NCI-H748 (cell line): Measurements from ENCODE around the gene COX6A1.
"Not testable (repeated sequence)": the region's sequence is repeated elsewhere in the genome, so short reads cannot be mapped to it uniquely, and the experiment has no call there.

Source experiments
- DNase-seq: peaks from one replicate; lab custom pipeline; 2025; ENCODE audit not compliant: unreplicated experiment; lab: John Stamatoyannopoulos, UW

COX6A1 gene

DNA sequence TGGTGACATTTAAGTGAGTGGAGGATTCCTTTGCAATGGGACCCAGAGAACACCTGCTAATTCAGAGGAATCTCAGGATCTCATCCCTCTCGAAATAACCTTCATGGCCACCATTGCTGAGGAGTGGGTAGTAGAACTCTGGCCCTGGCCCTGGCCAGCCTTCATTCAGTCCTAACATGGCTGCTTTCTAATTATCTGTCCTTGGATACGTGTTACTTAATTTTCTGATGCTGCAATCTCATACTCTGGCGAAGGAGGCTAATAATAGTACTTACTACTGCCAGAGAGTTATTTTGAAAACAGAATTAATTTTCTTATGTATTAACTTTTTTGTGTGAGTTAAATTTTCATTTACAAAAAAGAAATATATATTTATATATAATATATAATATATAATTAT, 12.1 kb upstream of the COX6A1 start:
- no peak for DNase-seq

DNA sequence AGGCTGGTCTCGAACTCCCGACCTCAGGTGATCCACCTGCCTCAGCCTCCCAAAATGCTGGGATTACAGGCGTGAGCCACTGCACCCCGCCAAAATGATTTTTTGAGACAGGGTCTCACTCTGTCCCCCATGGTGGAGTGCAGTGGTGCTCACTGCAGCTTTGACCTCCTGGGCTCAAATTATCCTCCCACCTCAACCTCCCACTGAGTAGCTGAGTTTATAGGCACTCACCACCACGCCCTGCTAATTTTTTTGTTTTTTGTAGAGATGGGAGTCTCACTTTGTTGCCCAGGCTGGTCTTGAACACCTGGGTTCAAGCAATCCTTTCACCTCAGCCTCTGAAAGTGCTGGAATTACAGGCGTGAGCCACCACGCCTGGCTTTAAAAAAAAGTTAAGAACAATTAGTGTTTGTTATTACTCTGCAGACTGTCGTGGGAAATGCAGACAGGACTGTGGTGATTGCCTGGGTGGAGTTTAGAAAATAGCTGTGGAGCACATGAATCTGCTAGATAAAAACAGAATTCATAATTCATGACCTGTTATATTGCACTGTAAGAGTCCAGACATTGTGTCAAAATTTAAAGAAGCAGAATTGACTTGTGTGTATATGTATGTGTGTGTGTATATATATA, 9.2 kb upstream of the COX6A1 start:
- DNase-seq, result no peak

DNA sequence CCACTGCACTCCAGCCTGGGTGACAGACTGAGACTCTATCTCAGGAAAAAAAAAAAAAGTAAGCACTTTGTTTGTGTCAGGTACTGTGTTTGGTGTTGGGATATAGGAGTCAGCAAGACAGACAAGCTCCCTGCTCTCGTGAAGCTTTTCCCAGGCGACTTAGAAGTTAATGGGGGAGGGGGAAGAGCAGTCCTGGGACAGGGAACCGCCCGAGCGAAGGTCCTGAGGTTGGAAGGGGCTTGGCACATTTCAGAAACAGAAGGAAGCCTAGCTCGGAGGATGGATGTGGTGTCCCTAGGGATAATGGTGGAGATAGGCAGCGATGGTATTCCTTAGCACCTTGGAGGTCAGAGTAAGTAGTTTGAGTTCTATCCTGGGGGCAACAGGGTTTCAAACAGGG, 8.5 kb upstream of the COX6A1 start:
- no peak for DNase-seq

DNA sequence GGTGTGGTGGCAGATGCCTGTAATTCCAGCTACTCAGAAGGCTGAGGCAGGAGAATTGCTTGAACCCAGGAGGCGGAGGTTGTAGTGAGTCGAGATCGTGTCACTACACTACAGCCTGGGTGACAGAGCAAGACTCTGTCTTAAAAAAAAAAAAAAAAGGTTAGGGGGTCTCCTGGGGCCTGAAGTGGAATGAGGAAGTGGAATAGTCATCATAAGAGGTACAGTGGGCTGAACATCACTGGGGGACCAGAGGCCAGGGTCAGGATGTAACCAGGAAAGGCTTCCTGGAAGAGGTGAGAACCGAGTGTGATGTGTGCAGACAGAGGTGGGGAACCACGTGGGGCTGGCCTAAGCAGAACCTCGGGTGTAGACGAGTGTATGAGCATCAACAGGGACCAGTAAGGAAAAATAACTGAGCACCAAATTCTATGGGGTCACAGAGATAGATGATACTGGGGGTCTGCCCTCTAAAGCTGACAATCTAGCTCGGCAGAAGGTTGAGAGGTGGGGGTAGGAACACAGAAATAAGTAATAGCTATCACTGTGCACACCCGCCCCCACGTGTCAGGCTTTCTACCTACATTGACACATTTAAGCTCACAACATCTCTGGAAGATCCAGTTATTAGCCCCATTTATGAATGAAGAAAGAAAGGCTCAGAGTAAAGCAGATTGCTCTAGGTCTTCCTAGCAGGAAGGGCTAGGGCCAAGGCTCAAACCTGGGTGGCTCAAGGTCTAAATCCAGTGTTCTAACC, 5.0 kb upstream of the COX6A1 start:
- DNase-seq, result no peak

DNA sequence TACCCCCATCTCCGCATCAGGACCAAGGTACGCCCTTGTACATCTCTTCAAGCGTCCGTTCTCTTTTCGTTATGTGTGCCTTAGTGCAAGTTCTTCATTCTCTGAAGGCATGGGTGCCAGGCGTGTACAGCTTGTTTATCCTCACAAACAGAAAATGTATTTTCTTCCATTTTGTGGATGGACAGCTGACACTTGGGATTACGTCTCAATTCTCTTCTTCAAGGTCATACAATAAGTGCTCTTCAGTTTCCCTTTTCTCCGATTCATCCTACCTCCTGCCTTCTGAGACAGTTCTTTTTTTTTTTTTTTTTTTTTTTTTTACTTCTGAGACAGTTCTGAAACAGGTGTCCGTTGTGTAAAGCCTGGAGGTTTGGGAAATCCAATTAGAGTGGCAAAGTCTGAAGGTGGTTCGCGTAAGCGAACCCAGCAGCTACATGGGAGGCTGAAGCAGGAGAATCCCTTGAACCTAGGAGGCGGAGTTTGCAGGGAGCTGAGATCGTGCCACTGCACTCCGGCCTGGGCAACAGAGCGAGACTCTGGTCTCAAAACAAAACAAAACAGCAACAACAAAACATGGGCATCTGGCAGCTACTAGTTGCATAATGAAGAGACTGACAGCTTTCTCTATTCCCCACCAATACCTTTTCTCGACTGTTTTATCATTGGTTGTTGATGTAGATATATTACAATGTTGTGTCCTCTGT, 734 bp downstream of the COX6A1 start:
- DNase-seq, result no peak

DNA sequence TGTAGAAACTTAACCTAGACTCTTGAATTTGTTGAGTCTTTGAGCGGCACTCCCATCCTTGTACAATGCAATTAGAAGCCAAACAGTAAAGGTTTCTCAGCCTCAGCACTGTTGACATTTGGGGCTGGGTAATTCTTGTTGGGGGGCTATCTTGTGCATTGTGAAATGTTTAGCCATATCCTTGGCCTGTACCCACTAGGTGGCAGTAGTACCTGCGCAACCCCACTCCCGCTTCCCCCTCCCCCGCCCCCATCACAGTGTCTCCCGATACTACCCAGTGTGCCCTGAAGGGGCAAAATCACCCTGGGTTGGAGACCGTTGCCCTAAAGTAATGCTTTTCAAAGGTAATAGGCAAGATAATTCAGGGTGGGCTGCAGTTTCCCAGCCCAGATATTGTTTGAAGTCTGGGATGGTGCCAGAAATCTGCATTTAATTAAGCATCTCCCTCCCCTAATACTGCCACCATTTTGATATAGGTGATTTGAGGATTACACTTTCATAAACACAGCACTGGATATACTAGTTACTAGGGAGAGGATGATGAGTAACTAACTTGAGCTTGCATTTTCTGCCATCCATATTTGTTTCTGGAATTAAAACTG, 1.8 kb downstream of the COX6A1 start:
- peak; percentile 69 for DNase-seq

DNA sequence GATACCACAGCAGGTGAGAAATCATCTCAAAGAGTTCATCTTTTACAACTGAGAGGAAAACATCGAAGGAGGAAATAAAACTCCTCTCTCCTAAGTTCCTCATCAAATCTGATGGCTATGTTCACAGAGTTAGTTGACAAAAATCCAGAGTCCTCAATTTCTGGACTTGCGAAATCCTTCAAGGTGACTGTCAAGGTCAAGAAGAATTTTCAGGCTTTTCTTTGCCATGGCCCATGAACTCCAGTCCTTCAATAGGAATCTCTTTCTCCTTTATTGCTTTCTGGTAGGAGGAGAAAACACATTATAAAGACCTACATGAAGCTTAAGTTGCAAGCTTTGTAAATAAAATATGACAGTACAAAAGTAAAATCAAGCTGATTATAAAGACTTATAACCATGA, 6.8 kb downstream of the COX6A1 start:
- no peak for DNase-seq

DNA sequence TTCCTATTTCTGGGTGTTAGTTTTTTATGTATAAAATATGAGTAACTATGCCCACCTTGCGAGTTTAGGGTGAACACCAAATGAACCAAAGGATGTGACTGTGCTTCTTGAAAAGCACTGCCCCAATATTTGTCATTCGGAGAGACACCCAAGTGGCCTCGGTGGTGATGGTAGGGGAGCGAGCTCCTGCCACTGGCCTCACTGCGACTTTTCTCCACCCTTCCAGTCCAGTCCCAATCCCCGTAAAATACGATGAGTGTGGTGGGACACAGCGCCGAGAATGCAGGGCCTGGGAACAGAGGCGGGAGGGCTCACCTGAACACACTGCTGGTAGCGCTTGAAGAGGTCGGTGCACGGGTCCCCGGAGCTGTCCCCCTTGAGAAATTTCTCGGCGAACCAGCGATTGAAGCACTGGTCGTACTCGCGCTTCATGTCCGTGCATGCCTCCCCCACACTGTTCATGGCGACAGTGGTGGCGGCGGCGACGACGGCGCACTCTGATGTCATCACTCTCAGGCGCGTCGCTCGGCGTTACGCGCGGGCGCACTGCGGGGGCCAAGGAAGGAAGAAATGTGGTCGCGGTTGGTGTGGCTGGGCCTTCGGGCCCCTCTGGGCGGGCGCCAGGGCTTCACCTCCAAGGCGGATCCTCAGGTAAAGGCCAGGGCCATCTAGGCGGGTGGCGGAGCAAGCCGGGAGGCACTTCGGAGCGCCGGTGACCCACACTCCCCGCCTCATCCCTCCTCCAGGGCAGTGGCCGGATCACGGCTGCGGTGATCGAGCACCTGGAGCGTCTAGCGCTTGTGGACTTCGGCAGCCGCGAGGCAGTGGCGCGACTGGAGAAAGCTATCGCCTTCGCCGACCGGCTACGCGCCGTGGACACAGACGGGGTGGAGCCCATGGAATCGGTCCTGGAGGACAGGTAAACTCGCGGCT, 8.3 kb downstream of the COX6A1 start, which contains the start of the genes GATC and TRIAP1:
Gene GATC (plus strand): TSS at position 534 of the 933 bp plus-strand sequence. CDS start 37 bp downstream, at position 571.
Gene TRIAP1 (minus strand): TSS at position 474 of the 933 bp plus-strand sequence. CDS start 12 bp downstream, at position 462.
- peak; percentile 87 for DNase-seq

DNA sequence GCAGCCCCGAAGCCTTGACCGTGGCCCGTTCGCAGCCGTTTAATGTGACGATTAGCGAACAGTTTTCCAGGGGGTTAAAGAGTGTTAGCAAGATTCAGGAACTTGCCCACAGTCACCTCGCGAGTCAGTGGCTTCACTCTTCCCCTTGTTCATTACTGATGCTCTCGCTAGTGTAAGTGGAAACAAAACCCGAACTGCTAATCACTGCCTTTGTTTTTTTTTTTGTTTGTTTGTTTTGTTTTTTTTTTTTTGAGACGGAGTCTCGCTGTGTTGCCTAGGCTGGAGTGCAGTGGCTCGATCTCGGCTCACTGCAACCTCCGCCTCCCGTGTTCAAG, 8.9 kb downstream of the COX6A1 start:
- DNase-seq, result not testable (repeated sequence)

DNA sequence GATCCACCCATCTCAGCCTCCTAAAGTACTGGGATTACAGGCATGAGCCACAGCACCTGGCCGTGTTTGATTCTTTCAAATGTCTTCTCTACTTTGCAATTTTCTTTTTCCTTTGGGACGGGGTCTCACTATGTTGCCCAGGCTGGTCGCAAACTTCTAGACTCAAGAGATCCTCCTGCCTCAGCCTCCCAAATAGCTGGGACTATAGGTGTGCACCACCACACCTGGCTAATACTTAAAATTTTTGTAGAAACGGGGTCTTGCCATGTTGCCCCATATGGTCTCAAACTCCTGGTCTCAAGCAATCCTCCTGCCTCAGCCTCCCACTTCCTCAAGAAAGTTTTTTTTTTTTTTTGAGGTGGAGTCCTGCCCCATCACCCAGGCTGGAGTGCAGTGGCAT, 10.1 kb downstream of the COX6A1 start:
- no peak for DNase-seq

DNA sequence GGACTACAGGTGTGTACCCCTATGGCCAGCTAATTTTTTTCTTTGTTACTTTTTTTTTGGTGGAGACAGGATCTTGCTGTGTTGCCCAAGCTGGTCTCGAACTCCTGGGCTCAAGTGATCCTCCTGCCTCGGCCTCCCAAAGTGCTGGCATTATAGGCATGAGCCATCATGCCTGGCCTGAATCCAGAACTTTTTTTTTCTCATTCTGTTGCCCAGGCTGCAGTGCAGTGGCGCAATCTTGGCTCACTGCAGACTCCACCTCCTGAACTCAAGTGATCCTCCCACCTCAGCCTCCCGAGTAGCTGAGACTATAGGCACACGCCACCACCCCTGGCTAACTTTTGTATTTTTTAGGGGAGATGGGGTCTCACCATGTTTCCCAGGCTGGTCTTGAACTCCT, 14.6 kb downstream of the COX6A1 start:
- DNase-seq, result not testable (repeated sequence)

DNA sequence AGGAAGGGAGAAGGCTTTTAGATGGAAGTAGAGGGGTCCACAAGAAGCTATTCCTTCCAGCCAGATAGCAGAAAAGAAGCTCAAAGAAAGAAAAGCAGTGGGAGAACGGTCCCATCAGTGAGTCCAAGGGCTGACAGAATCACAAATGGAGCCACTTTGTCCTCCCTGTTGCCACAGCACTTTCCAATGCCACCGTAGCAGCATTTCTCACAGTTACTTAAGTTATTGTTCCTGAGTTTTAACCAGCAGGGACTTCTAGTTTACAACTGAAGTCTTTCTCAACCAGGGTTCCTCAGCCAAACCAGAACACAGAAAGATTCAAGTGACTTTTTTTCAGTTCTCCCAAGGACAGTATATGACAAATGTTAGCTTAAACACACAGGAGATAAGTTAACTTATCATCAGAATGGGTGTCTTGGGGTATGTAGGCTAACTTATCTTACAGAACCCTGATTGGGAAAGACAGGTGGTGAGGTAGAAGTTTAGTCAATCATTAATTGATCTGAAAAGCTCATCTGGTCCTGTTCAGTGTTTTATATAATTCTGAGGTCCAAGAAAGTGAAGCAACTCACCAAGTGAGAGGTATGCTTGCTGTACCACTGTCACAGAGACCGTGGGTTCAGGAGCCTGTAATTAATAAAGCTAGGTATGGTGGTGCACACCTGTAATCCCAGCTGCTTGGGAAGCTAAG, 15.3 kb downstream of the COX6A1 start:
- DNase-seq, result no peak

DNA sequence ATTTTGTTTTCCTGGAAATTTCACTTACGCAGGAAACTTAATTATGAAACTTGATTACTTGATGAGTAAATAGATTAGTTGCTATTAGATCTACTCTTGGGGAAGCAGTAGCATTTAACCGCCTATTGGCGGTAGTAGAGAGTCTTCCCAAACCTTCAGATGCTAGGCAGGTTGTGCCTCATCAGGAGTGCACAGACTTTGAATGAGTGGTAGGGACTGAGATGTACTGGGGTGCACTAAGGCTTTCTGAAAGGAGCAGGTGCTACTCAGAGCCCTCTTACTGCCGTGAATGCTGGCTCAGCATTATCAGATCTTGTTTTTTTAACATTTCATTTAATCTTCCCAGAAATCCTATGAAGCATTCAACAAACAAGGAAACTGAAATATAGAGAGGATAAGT, 16.1 kb downstream of the COX6A1 start:
- peak; percentile 32 for DNase-seq

DNA sequence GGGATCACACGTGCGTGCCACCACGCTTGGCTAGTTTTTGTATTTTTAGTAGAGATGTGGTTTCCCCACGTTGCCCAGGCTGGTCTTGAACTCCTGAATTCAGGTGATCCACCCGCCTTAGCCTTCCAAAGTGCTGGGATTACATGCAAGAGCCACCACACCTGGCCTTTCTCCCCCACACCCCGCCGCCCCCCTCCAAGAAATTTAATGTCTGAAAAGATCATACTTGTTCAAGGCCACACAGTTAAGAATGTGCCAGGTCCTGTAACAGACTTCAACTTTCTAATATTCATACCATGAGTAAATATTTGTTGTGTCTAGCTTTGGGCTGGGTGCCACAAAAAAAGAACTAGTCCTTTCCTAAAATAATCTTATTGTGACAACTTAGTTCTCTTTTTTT, 17.4 kb downstream of the COX6A1 start:
- no peak for DNase-seq

DNA sequence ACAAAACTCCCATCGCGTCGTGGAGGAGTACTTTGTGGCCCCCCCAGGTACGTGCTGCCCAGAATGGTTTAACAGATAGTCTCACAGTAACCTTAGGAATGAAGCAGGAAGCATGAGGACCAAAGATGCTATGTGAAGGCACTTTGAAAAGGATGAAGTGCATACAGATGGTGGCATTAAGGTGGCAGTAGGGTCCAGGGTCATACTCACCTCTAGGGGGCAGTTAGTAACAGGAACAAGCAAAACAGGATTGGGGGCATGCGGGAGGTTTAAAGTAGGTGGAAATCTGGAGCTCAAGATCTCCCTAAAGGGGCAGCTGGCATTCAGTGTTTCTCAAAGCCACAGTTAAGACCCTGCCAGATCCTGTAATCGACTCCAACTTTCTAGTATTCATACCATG, 19.2 kb downstream of the COX6A1 start:
- no peak for DNase-seq

DNA sequence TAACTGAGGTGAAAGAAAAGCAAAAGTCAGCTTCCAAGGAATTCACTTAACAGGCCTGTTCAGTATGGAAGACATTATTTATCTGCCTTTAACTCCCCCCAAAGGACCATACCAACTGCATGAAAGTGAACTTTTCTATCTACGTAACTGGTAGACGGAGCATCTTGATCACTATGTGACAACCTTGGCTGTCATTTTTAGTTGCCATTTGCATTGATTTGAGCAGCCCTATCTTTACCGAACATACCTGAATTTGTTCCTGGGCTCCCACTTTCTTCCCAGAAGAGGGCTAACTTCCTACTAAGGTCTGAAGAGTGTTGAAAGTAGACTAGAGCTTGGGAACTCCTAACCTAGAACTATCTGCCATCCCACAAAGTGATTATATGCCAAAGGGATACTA, 22.2 kb downstream of the COX6A1 start:
- no peak for DNase-seq

DNA sequence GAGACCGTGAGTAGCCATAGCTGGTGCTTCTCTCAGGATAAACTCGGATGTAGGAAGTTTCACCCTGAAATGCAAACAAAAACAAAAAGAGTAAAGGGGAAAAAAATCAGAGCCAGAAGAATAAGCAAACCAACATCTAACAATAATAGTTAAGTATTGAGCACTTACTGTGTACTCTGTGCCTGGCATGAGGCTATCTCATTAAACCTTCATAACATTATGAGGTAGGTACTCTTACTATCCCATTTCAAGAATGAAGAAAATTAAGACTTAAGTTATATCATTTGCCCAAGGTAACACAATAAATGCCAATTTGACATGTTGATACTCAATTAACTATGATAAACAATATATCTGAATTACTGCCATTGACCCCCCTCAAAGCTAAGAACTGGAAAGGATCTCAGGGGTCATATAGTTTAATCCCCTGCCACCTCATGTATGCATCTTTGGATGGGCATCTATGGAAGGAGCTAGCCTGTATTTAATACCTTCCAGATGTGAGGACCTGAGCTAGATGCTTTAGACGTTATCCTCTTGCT, 24.3 kb downstream of the COX6A1 start:
- DNase-seq, result no peak

DNA sequence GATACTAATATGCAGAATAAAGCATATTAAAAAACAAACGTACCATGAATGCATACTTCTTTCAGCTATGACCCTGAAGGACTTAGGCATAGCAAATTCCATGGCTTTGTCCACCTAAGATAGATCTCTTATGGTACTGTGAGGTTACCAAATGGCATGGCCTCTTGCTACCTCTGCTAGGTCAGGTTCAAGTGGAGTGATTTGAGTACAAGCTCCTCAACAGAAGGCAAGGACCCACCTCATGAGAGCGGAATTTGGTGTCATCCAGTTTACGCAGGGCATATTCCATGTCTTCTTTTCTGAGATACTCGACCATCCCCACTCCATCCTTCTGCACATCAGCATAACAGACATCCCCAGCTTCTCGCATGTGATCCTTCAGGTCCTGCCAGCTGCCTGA, 25.8 kb downstream of the COX6A1 start:
- no peak for DNase-seq

DNA sequence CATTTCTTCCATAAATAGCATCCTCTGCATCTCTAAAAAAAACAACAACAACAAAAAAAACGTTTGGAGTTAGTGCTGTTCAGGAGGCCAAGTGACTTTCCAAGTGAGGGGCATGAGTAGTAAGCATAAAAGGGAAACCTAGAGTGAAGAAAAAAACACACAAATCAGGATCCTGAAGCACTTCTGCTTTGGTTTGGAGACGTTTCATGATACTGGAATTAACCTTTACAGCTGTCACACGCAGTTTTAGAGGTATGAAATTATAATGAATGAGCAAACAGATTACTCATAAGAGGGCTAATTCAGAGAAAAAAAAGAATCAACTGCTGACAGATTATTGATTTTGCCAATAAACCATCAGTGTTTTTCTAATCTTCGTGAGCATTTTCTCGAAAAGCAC, 27.8 kb downstream of the COX6A1 start:
- no peak for DNase-seq
